Choroid plexus epithelial cell (primary cell): ENCODE results near the gene PAK2.

ENCODE experiments used
- DNase-seq: peaks from one replicate; pipeline ENCODE4 v3.0.0-alpha.2; 2010; ENCODE audit warnings: low read depth
- H3K4me3 ChIP-seq: 2 replicates; pipeline ENCODE4 v1.5.1; 2011; ENCODE audit warnings: low read depth, mild to moderate bottlenecking, control low read depth, low read length, moderate library complexity
- CTCF ChIP-seq: conservative IDR thresholded peaks from 2 replicates; pipeline ENCODE4 v1.5.1; 2011; ENCODE audit warnings: low read depth, mild to moderate bottlenecking, control low read depth, inconsistent platforms, low read length, moderate library complexity

PAK2 gene

GRCh38 chr3:196697270-196697669 is 42.4 kb upstream of the PAK2 start:
- DNase-seq, result no peak
- H3K4me3 ChIP-seq, result no peak overlapping the region
- TF ChIP-seq CTCF, result no peak

GRCh38 chr3:196699749-196700148 is 39.9 kb upstream of the PAK2 start:
- no peak for TF ChIP-seq CTCF
- DNase-seq, result no peak

GRCh38 chr3:196700801-196701200 is 38.9 kb upstream of the PAK2 start:
- TF ChIP-seq CTCF, result no peak
- no peak overlapping the region for H3K4me3 ChIP-seq
- DNase-seq, result no peak

More at GRCh38 chr3:196699749-196700148, 39.9 kb upstream of the PAK2 start:
- no peak overlapping the region for H3K4me3 ChIP-seq

- TF ChIP-seq CTCF, result no peak
- DNase-seq, result no peak
- H3K4me3 ChIP-seq, result no peak overlapping the region
Observed at GRCh38 chr3:196706327-196706726, 33.3 kb upstream of the PAK2 start.

- no peak for DNase-seq
- no peak overlapping the region for H3K4me3 ChIP-seq
- no peak for TF ChIP-seq CTCF
Observed at GRCh38 chr3:196706731-196707130, 32.9 kb upstream of the PAK2 start.

- no peak for DNase-seq
- TF ChIP-seq CTCF, result no peak
- no peak overlapping the region for H3K4me3 ChIP-seq
Observed at GRCh38 chr3:196707566-196707965, 32.1 kb upstream of the PAK2 start.

- DNase-seq, result peak; percentile 24
- TF ChIP-seq CTCF, result no peak
- no peak overlapping the region for H3K4me3 ChIP-seq
Observed at GRCh38 chr3:196708467-196708866, 31.2 kb upstream of the PAK2 start.
